K562 (cell line): Measurements from ENCODE around the gene QKI.

Source experiments
- GTF2A2 ChIP-seq: IDR thresholded peaks from 2 replicates; pipeline ENCODE4 v1.6.1; 2016; ENCODE audit warnings: mild to moderate bottlenecking, missing genetic modification characterization, missing compliant biosample characterization
- NCOR1 ChIP-seq: fragments of 450-650 bp; IDR thresholded peaks from 2 replicates; pipeline ENCODE4 v1.6.1; 2016; ENCODE audit warnings: mild to moderate bottlenecking, moderate library complexity
- POLR2AphosphoS5 ChIP-seq: IDR thresholded peaks from 2 replicates; pipeline ENCODE4 v1.6.1; 2011; ENCODE audit warnings: mild to moderate bottlenecking, low read depth, low read length, moderate library complexity; ENCODE audit not compliant: control insufficient read depth, insufficient read depth
- TOE1 ChIP-seq, 2 experiments: fragments of 450-650 bp in 1 of 2; sonication (generic) in 1 of 2; formaldehyde crosslinking in 1 of 2; IDR thresholded peaks; 2 replicates each; pipeline versions ENCODE4 v1.7.1 to v1.8.0; 2016 to 2022; ENCODE audit warnings: borderline replicate concordance in 2 of 2, mild to moderate bottlenecking in 2 of 2, antibody characterized with exemption in 1 of 2, inconsistent platforms in 1 of 2, low read depth in 1 of 2, missing genetic modification reagents in 1 of 2, moderate library complexity in 1 of 2

DNA sequence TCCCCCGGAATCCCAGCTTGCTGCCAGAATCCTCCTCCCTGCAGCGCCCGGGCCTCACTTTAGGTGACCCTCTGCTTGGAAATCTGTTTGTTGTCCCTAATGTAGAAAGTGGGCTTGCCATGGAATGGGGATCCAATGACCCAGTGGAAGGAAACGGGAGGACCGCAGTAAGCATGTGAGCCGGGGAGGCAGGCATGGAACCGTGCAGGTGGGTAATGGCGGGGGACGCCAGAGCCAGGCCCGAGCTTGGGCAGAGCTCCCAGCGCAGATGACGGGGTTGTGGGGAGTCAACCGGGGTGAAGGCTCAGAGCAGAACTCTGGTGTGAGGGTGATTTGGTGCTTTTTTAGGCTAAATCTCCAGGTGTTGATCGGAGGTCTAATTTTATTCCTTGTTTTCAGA, 188.3 kb downstream of the QKI start:
- TF ChIP-seq GTF2A2 (no peak), TOE1 (IDR thresholded peaks at IDR 0.05; ENCODE audit: borderline replicate concordance) (no peak), TOE1 (CRISPR knock-in tag; IDR thresholded peaks at IDR 0.05; ENCODE audit: borderline replicate concordance, low read depth) (no peak), POLR2AphosphoS5 (no peak), NCOR1 (no peak)
